Rectal smooth muscle tissue (tissue), 1 donor: ENCODE data around the gene TAS1R3.
A peak's percentile ranks its signal among the peaks of the same experiment; 100 is the strongest.

Experiments
- H3K27ac ChIP-seq: one replicate; pipeline ENCODE4 v1.7.0; 2013; ENCODE audit warnings: low read depth, low read length, inconsistent platforms
- H3K27me3 ChIP-seq: one replicate; pipeline ENCODE4 v1.7.0; 2013; ENCODE audit warnings: low read length; ENCODE audit not compliant: control insufficient read depth, insufficient read depth
- H3K36me3 ChIP-seq: one replicate; pipeline ENCODE4 v1.7.0; 2013; ENCODE audit warnings: low read length; ENCODE audit not compliant: control insufficient read depth, insufficient read depth
- H3K4me1 ChIP-seq: one replicate; pipeline ENCODE4 v1.7.0; 2013; ENCODE audit warnings: low read length; ENCODE audit not compliant: control insufficient read depth, insufficient read depth
- H3K4me3 ChIP-seq: one replicate; pipeline ENCODE4 v1.7.0; 2013; ENCODE audit warnings: low read length
- H3K9ac ChIP-seq: one replicate; pipeline ENCODE4 v1.7.0; 2013; ENCODE audit warnings: low read length

The TAS1R3 gene

GRCh38 chr1:1325288-1326074 is 5.6 kb upstream of the TAS1R3 start:
- Histone ChIP-seq H3K4me1 (peaks cover 11% of the 10 kb centered on the region), H3K27ac (peak overlapping the region; percentile 67)

DNA sequence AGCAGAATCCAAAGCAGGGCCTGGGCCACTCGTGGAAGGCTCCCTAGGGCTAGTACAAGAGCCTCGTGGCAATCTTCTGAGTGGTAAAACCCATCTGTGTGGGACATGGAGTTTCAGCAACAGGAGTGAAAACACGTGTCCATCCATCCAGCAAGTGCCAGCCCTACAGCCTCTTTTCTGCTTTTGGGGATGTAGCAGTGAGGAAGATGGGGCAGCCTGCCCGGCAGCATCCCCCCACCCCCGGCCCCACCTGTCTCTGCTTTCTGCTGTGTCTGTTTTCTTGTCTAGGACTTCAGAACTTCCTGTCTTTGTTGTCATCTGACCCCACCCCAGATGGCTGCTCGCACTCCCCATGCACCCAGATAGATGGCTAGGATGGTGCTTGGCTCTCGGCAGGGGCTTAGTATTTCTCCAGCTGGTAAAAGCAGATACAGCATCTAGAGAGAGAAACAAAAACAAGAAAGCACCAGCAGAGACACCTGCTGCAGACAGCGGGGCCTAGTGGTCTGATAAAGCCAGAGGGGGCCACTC is 4.9 kb upstream of the TAS1R3 start:
- no peaks in the 10 kb centered on the region for H3K27me3 ChIP-seq
- no peak overlapping the region for H3K27ac ChIP-seq
- peaks cover 2% of the 10 kb centered on the region for H3K36me3 ChIP-seq
- peaks cover 11% of the 10 kb centered on the region for H3K4me1 ChIP-seq
- H3K9ac ChIP-seq, result no peak overlapping the region
- H3K4me3 ChIP-seq, result no peak overlapping the region

More at GRCh38 chr1:1325288-1326074, 5.6 kb upstream of the TAS1R3 start:
- peak overlapping the region; percentile 84 for H3K4me3 ChIP-seq
- peaks cover 3% of the 10 kb centered on the region for H3K36me3 ChIP-seq
- H3K9ac ChIP-seq, result peak overlapping the region; percentile 85
- H3K27me3 ChIP-seq, result no peaks in the 10 kb centered on the region

DNA sequence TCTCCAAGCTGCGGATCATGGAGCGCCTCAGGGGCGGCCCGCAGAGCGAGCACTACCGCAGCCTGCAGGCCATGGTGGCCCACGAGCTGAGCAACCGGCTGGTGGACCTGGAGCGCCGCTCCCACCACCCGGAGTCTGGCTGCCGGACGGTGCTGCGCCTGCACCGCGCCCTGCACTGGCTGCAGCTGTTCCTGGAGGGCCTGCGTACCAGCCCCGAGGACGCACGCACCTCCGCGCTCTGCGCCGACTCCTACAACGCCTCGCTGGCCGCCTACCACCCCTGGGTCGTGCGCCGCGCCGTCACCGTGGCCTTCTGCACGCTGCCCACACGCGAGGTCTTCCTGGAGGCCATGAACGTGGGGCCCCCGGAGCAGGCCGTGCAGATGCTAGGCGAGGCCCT is 3.8 kb upstream of the TAS1R3 start:
- H3K27ac ChIP-seq, result no peak overlapping the region

DNA sequence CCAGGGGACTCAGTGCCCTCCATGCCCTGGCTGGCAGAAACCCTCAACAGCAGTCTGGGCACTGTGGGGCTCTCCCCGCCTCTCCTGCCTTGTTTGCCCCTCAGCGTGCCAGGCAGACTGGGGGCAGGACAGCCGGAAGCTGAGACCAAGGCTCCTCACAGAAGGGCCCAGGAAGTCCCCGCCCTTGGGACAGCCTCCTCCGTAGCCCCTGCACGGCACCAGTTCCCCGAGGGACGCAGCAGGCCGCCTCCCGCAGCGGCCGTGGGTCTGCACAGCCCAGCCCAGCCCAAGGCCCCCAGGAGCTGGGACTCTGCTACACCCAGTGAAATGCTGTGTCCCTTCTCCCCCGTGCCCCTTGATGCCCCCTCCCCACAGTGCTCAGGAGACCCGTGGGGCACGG is 2.8 kb upstream of the TAS1R3 start:
- peaks cover 6% of the 10 kb centered on the region for H3K4me1 ChIP-seq
- H3K27me3 ChIP-seq, result no peaks in the 10 kb centered on the region
- H3K4me3 ChIP-seq, result no peak overlapping the region
- H3K9ac ChIP-seq, result no peak overlapping the region
- H3K36me3 ChIP-seq, result peaks cover 2% of the 10 kb centered on the region
- H3K27ac ChIP-seq, result no peak overlapping the region

More for the DNA sequence above, 3.8 kb upstream of the TAS1R3 start:
- Histone ChIP-seq H3K4me3 (no peak overlapping the region), H3K27me3 (no peaks in the 10 kb centered on the region), H3K4me1 (peaks cover 9% of the 10 kb centered on the region), H3K36me3 (peaks cover 2% of the 10 kb centered on the region), H3K9ac (no peak overlapping the region)

- H3K9ac ChIP-seq, result no peak overlapping the region
- no peaks in the 10 kb centered on the region for H3K27me3 ChIP-seq
- H3K4me3 ChIP-seq, result no peak overlapping the region
- H3K4me1 ChIP-seq, result peaks cover 6% of the 10 kb centered on the region
- no peak overlapping the region for H3K27ac ChIP-seq
- peaks cover 2% of the 10 kb centered on the region for H3K36me3 ChIP-seq
Observed at GRCh38 chr1:1329304-1330210, 1.5 kb upstream of the TAS1R3 start.

- Histone ChIP-seq H3K9ac (no peak overlapping the region), H3K27ac (no peak overlapping the region), H3K4me3 (no peak overlapping the region), H3K36me3 (peaks cover 2% of the 10 kb centered on the region), H3K4me1 (peaks cover 3% of the 10 kb centered on the region), H3K27me3 (no peaks in the 10 kb centered on the region)
Observed at GRCh38 chr1:1330366-1331067, 563 bp upstream of the TAS1R3 start.

GRCh38 chr1:1332031-1332755 is 1.1 kb downstream of the TAS1R3 start:
- H3K27me3 ChIP-seq, result no peaks in the 10 kb centered on the region
- H3K27ac ChIP-seq, result no peak overlapping the region
- no peaks in the 10 kb centered on the region for H3K4me1 ChIP-seq
- H3K4me3 ChIP-seq, result no peak overlapping the region
- no peaks in the 10 kb centered on the region for H3K36me3 ChIP-seq
- H3K9ac ChIP-seq, result no peak overlapping the region

- no peaks in the 10 kb centered on the region for H3K27me3 ChIP-seq
- H3K4me3 ChIP-seq, result no peak overlapping the region
- no peak overlapping the region for H3K27ac ChIP-seq
- H3K4me1 ChIP-seq, result no peaks in the 10 kb centered on the region
- no peaks in the 10 kb centered on the region for H3K36me3 ChIP-seq
- no peak overlapping the region for H3K9ac ChIP-seq
Observed at GRCh38 chr1:1332774-1333480, 1.8 kb downstream of the TAS1R3 start.

DNA sequence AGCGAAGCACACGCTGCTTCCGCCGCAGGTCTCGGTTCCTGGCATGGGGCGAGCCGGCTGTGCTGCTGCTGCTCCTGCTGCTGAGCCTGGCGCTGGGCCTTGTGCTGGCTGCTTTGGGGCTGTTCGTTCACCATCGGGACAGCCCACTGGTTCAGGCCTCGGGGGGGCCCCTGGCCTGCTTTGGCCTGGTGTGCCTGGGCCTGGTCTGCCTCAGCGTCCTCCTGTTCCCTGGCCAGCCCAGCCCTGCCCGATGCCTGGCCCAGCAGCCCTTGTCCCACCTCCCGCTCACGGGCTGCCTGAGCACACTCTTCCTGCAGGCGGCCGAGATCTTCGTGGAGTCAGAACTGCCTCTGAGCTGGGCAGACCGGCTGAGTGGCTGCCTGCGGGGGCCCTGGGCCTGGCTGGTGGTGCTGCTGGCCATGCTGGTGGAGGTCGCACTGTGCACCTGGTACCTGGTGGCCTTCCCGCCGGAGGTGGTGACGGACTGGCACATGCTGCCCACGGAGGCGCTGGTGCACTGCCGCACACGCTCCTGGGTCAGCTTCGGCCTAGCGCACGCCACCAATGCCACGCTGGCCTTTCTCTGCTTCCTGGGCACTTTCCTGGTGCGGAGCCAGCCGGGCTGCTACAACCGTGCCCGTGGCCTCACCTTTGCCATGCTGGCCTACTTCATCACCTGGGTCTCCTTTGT is 2.6 kb downstream of the TAS1R3 start:
- Histone ChIP-seq H3K4me3 (no peak overlapping the region), H3K36me3 (peaks cover 4% of the 10 kb centered on the region), H3K9ac (no peak overlapping the region), H3K27ac (no peak overlapping the region), H3K27me3 (no peaks in the 10 kb centered on the region), H3K4me1 (no peaks in the 10 kb centered on the region)

GRCh38 chr1:1334835-1335234 is 3.8 kb downstream of the TAS1R3 start:
- Histone ChIP-seq H3K27me3 (no peaks in the 10 kb centered on the region), H3K27ac (no peak overlapping the region), H3K9ac (no peak overlapping the region), H3K4me1 (no peaks in the 10 kb centered on the region), H3K36me3 (peaks cover 7% of the 10 kb centered on the region), H3K4me3 (no peak overlapping the region)

DNA sequence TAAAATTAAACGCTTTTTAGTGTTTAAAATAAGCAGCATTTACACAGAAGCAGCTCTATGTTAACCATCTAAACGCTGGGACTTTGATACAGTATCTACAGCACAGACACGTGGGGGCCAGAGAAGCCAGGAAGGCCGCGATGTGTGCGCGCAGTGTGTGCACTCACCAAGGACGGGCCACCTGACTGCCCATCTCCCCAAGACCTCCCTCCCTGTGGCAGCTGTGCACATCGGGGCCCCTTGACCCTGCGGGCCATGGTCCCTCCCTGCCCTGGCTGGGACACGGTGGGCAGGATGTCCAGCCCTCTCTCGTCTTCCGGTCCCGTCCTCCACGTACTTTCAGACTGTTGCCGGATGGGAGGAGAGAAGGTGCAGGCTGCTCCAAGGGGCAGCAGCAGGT is 4.2 kb downstream of the TAS1R3 start:
- H3K27ac ChIP-seq, result no peak overlapping the region
- H3K4me3 ChIP-seq, result no peak overlapping the region
- no peak overlapping the region for H3K9ac ChIP-seq
- no peaks in the 10 kb centered on the region for H3K4me1 ChIP-seq
- no peaks in the 10 kb centered on the region for H3K27me3 ChIP-seq
- peaks cover 7% of the 10 kb centered on the region for H3K36me3 ChIP-seq
